GM12874 (cell line): ENCODE data around the gene SCGB1A1.

Experiments used
- TF ChIP-seq, protein P1 (sequence below): IDR thresholded peaks from 2 replicates; pipeline ENCODE4 v1.5.1; 2011; ENCODE audit warnings: low read depth, mild to moderate bottlenecking, control low read depth, low read length, moderate library complexity; ENCODE audit not compliant: insufficient read depth

SCGB1A1 gene

DNA sequence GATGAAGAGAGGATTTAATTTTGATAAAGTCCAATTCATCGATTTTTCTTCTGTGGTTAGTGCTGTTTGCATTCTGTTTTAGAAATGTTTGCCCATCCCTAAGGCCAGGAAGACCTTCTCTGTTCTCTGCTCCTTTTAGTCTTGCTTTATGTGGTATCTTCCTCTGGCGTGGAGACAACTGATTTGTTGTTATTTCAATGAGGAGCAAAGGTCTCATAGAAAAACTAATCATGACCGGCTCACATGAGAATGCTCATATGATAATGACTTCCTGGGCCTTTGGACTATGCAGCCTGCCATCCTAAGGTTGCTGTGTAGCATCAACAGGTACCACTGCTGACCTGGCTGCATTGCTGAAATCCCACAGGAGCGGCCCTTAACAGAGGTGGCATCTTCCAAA is 19.8 kb downstream of the SCGB1A1 start:
- TF ChIP-seq, protein P1, sequence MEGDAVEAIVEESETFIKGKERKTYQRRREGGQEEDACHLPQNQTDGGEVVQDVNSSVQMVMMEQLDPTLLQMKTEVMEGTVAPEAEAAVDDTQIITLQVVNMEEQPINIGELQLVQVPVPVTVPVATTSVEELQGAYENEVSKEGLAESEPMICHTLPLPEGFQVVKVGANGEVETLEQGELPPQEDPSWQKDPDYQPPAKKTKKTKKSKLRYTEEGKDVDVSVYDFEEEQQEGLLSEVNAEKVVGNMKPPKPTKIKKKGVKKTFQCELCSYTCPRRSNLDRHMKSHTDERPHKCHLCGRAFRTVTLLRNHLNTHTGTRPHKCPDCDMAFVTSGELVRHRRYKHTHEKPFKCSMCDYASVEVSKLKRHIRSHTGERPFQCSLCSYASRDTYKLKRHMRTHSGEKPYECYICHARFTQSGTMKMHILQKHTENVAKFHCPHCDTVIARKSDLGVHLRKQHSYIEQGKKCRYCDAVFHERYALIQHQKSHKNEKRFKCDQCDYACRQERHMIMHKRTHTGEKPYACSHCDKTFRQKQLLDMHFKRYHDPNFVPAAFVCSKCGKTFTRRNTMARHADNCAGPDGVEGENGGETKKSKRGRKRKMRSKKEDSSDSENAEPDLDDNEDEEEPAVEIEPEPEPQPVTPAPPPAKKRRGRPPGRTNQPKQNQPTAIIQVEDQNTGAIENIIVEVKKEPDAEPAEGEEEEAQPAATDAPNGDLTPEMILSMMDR = no peak

DNA sequence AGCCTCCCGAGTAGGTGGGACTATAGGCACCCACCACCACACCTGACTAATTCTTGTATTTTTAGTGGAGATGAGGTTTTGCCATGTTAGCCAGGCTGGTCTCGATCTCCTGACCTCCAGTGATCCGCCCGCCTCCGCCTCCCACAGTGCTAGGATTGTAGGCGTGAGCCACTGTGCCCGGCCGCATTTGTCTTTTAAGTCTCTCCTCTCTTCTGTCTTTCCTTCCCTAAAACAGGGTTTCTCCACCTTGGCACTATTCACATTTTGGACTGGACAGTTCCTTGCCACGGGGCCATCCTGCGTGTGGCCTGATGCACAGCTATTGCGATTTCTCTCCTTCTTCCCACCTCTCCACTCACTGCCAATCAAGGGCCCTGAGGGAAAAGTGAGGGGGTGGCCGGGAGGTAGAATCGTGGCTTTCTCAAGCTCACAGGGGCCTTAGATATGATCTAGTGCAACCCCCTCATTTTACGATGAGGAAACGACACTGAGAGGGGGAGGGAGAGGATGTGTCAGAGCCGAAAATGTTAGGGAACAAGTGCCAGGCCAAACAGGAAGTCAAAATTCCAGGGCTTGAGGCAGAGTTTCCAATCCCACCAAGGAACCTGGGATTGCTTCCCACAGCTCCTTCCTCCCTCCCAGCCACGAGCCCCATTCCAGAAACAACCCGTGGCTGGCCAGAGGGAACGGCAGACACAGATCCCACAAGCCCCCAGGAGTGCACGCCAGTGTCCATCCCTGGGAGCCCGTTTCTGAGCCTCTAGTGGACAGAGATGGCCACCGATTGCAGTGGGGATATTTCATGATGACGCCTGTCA is 21.2 kb downstream of the SCGB1A1 start:
- TF ChIP-seq, protein P1 = no peak

DNA sequence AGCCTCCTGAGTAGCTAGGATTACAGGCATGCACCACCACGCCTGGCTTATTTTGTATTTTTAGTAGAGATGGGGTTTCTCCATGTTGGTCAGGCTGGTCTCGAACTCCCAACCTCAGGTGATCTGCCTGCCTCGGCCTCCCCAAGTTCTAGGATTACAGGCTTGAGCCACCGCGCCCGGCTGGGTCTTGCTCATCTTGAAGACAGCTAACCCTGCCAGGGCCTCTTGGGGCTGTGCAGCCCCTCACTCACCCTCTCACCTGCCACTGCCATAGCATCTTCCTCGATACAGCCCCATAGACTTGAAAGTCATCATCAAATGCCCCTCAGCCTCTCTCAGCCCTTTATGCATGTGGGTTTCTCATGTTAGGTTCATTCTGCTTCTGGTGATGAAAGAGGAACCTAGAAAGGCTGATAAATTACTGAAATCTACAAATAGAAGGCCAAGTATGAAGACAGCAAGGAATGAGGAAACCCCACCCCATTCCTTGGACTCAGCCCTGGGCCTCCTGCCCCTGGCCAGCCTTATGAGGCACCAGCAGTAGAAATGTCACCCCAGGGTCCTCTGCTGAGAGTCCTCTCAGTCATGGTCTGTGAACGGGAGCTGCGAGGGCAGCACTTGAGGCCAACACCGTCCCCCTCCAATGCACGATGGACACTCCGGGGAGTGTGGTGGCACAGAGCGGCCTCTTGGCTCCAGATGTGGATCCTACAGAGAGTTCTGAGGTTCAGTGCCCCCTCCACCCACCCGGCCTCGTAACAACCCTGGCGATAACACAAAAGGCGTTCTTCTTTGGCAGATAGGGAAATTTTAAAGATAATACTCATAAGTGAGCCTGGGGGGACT is 24.8 kb downstream of the SCGB1A1 start:
- TF ChIP-seq, protein P1 = no peak

GRCh38 chr11:62444236-62444833 is 25.5 kb downstream of the SCGB1A1 start:
- TF ChIP-seq, protein P1 = no peak

GRCh38 chr11:62444835-62445234 is 26.0 kb downstream of the SCGB1A1 start:
- TF ChIP-seq, protein P1 = no peak

- TF ChIP-seq, protein P1 = no peak
These were observed 26.5 kb downstream of the SCGB1A1 start for GRCh38 chr11:62445314-62445740.

GRCh38 chr11:62446091-62446490 is 27.3 kb downstream of the SCGB1A1 start:
- TF ChIP-seq, protein P1 = no peak
